ENCODE data around the gene SPACA7.

Gene SPACA7

GRCh38 chr13:112346173-112346898 is 29.8 kb upstream of the SPACA7 start:
- no peaks in the 10 kb centered on the region for H3K9me3 Mint-ChIP-seq
- TF ChIP-seq, protein P1, sequence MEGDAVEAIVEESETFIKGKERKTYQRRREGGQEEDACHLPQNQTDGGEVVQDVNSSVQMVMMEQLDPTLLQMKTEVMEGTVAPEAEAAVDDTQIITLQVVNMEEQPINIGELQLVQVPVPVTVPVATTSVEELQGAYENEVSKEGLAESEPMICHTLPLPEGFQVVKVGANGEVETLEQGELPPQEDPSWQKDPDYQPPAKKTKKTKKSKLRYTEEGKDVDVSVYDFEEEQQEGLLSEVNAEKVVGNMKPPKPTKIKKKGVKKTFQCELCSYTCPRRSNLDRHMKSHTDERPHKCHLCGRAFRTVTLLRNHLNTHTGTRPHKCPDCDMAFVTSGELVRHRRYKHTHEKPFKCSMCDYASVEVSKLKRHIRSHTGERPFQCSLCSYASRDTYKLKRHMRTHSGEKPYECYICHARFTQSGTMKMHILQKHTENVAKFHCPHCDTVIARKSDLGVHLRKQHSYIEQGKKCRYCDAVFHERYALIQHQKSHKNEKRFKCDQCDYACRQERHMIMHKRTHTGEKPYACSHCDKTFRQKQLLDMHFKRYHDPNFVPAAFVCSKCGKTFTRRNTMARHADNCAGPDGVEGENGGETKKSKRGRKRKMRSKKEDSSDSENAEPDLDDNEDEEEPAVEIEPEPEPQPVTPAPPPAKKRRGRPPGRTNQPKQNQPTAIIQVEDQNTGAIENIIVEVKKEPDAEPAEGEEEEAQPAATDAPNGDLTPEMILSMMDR (IDR thresholded peaks at IDR 0.05; ENCODE audit: unreplicated experiment in 3 of 3): peak in 1 of 3 experiments; percentile 29
- no peaks in the 10 kb centered on the region for H3K36me3 Mint-ChIP-seq (ENCODE audit: low read depth)
- no peak overlapping the region for H3K27ac Mint-ChIP-seq
- H3K4me1 Mint-ChIP-seq: peaks cover 10% of the 10 kb centered on the region
- H3K27me3 Mint-ChIP-seq (ENCODE audit: low read depth): peaks cover 93% of the 10 kb centered on the region
- H3K4me3 Mint-ChIP-seq: no peak overlapping the region

- Mint-ChIP-seq H3K27ac (no peak overlapping the region), H3K4me1 (peaks cover 10% of the 10 kb centered on the region), H3K4me3 (no peak overlapping the region), H3K36me3 (ENCODE audit: low read depth) (no peaks in the 10 kb centered on the region), H3K9me3 (no peaks in the 10 kb centered on the region), H3K27me3 (ENCODE audit: low read depth) (peaks cover 93% of the 10 kb centered on the region)
- TF ChIP-seq, protein P1 (IDR thresholded peaks at IDR 0.05; ENCODE audit: unreplicated experiment in 3 of 3): no peak
These were observed 29.3 kb upstream of the SPACA7 start for GRCh38 chr13:112346899-112347229.

GRCh38 chr13:112347986-112348385 is 28.2 kb upstream of the SPACA7 start:
- Mint-ChIP-seq H3K4me1 (peaks cover 10% of the 10 kb centered on the region), H3K4me3 (no peak overlapping the region), H3K36me3 (ENCODE audit: low read depth) (no peaks in the 10 kb centered on the region), H3K27me3 (ENCODE audit: low read depth) (peaks cover 96% of the 10 kb centered on the region), H3K9me3 (no peaks in the 10 kb centered on the region), H3K27ac (no peak overlapping the region)
- TF ChIP-seq, protein P1 (IDR thresholded peaks at IDR 0.05; ENCODE audit: unreplicated experiment in 3 of 3): no peak

- peaks cover 10% of the 10 kb centered on the region for H3K4me1 Mint-ChIP-seq
- no peaks in the 10 kb centered on the region for H3K36me3 Mint-ChIP-seq (ENCODE audit: low read depth)
- no peaks in the 10 kb centered on the region for H3K9me3 Mint-ChIP-seq
- TF ChIP-seq, protein P1 (IDR thresholded peaks at IDR 0.05; ENCODE audit: unreplicated experiment in 3 of 3): no peak
- no peak overlapping the region for H3K4me3 Mint-ChIP-seq
- no peak overlapping the region for H3K27ac Mint-ChIP-seq
- H3K27me3 Mint-ChIP-seq (ENCODE audit: low read depth): peaks cover 97% of the 10 kb centered on the region
These were observed 27.4 kb upstream of the SPACA7 start for GRCh38 chr13:112348642-112349345.

- H3K27ac Mint-ChIP-seq: no peak overlapping the region
- TF ChIP-seq, protein P1 (IDR thresholded peaks at IDR 0.05; ENCODE audit: unreplicated experiment in 3 of 3): no peak
- H3K4me1 Mint-ChIP-seq: peaks cover 10% of the 10 kb centered on the region
- H3K4me3 Mint-ChIP-seq: no peak overlapping the region
- no peaks in the 10 kb centered on the region for H3K9me3 Mint-ChIP-seq
- no peaks in the 10 kb centered on the region for H3K36me3 Mint-ChIP-seq (ENCODE audit: low read depth)
- peaks cover 88% of the 10 kb centered on the region for H3K27me3 Mint-ChIP-seq (ENCODE audit: low read depth)
These were observed 26.5 kb upstream of the SPACA7 start for GRCh38 chr13:112349681-112350080.

Measured in nephron (organoid).